Fibroblast of pulmonary artery (primary cell): Measurements from ENCODE around the gene SORCS2.

Experiments
- DNase-seq: peaks from one replicate; pipeline ENCODE4 v3.0.0-alpha.2; 2010; ENCODE audit warnings: low read depth
- H3K4me3 ChIP-seq: replicated peaks from 2 replicates; pipeline ENCODE4 v1.5.1; 2011; ENCODE audit warnings: low read depth, mild to moderate bottlenecking, control low read depth, low read length, moderate library complexity
- TF ChIP-seq, protein P1 (sequence below): IDR thresholded peaks from 2 replicates; pipeline ENCODE4 v1.5.1; 2011; ENCODE audit warnings: mild to moderate bottlenecking, control low read depth, low read length, inconsistent platforms; ENCODE audit errors: missing control alignments

Gene SORCS2

DNA sequence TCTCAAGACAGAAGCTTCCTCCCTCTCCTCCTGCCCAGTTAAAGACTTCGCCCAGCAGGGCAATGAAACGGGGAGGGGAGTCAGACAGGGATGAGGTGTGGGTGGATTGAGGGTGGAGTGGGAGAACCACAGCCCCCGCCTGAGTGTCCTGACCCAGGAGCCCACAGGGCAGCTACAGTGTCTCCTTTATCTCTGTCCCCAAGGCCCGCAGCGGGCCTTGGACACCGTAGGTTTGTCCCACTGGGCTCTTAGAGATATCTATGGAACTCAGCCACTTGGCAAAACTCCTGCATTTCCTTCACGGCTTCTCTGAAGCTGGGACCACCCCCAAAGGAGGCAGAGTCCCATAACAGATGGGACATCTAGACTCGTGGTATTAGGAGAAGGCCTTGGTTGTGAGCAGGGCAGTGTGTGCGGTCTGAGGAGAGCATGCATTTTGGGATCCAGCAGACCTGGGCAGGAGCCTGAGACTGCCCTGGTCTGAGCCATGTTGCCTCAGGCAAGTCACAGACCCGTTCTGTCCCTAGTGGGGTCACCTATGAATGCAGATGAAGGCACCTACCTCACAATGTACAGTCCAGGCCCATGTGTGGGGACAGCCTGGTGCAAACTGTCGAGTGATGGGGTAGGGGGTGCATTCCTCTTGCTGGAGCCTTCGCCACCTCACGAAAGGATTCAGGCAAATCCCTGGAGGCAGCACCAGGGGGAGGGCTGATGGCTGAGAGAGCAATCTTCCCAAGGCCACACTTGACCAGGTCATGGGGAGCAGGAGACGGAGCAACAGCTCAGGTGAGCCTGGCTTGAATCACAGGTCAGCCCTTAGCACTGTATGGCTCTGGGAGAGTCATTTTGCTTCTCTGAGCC is 468.1 kb downstream of the SORCS2 start:
- TF ChIP-seq, protein P1, sequence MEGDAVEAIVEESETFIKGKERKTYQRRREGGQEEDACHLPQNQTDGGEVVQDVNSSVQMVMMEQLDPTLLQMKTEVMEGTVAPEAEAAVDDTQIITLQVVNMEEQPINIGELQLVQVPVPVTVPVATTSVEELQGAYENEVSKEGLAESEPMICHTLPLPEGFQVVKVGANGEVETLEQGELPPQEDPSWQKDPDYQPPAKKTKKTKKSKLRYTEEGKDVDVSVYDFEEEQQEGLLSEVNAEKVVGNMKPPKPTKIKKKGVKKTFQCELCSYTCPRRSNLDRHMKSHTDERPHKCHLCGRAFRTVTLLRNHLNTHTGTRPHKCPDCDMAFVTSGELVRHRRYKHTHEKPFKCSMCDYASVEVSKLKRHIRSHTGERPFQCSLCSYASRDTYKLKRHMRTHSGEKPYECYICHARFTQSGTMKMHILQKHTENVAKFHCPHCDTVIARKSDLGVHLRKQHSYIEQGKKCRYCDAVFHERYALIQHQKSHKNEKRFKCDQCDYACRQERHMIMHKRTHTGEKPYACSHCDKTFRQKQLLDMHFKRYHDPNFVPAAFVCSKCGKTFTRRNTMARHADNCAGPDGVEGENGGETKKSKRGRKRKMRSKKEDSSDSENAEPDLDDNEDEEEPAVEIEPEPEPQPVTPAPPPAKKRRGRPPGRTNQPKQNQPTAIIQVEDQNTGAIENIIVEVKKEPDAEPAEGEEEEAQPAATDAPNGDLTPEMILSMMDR = no peak
- no peak for DNase-seq

DNA sequence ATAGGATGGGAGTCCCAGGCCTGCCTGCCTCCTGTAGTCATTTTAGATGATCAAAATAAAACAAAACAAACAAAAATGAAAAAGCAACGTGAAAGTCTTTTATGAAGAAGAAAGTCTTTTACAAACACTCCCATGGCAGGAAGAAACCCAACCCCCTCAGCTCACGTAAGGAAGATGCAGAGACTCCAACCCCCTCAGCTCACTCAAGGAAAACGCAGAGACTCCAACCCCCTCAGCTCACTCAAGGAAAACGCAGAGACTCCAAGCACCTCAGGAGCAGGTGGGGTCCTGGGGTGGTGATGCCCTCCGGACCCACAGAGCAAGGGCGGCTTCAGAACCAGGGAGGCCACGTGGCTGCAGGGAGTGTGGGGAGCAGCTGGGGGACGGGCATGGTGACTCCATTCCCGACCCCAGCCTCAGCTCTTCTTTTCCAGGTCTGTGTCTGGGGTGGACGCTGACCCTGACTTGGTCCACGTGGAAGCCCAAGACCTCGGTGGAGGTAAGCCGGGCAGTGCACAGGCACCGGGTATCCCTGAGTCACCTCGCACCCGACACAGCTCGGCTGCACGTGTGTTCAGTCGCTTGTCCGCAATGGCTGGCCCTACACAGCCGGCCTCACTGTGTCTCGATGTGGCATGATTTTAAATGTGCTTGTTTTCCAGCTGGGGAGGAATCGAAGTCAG is 468.9 kb downstream of the SORCS2 start:
- TF ChIP-seq, protein P1 = no peak
- H3K4me3 ChIP-seq = no peak overlapping the region
- DNase-seq = no peak

More for the DNA sequence above, 468.1 kb downstream of the SORCS2 start:
- H3K4me3 ChIP-seq = no peak overlapping the region

DNA sequence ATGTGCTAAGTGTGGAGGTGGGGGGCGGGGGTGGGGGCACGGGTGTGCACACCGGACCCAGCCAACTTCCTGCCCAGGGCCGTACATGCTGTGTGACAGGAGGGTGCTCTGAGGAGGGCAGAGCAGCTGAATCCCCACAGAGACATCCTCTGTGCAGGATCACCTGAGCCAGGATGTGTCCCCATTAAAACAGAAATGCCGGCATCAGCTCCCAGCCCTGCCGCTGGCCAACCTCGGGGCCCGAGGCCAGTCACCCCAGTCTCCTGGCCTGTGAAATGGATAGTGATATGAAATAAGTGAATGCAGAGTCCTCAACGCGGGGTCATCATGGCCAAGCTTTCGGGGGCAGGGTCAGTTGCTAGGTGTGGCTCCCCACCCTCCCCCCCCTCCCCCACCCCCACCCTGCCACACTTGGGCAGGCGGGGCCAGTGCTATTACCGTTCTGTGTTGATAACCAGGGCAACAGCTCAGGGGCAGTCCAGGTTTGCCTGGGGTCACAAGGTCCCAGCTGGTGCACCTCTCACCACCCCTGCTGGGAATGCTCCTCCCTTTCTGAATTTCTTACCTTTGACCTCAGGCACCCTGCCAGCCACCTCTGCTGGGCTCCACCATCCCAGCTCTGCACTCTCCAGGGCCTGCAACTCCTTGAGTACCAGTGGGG is 469.6 kb downstream of the SORCS2 start:
- TF ChIP-seq, protein P1 = no peak
- DNase-seq = no peak
- H3K4me3 ChIP-seq = no peak overlapping the region

DNA sequence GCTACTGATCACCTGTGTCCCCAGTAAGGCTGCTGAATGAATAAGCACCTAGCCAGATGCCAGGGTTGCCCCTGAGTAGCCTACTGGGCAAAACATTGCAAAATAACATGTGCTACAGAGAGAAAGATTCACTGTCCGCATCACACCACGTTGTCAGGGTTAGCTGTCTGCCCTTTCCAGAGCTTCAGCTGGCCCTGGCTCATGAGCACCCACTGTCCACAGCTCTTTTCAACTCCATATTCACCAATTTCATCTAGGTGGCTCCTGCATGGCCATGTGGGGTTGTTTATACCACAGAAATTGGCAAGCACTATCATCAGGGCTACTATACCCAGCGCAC is 470.1 kb downstream of the SORCS2 start:
- TF ChIP-seq, protein P1 = no peak
- no peak overlapping the region for H3K4me3 ChIP-seq
- DNase-seq = no peak

DNA sequence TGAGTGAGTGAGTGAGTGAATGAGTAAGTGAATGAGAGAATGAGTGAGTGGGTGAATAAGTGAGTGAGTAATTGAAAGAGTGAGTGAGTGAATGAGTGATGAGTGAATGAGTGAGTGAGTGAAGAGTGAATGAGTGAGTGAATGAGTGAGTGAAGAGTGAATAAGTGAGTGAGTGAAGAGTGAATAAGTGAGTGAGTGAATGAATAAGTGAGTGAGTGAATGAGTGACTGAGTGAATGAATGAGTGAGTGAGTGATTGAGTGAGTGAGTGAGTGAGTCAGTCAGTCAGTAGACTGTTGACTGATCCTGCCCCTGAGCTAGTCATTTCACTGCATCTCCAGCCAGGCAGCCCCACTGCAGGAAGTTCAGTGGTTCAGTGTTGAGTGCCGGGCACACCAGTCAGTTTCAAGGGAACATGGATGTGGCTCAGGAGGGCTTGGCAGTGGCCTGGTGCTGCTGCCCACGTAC is 470.8 kb downstream of the SORCS2 start:
- no peak for DNase-seq
- TF ChIP-seq, protein P1 = no peak
- no peak overlapping the region for H3K4me3 ChIP-seq

DNA sequence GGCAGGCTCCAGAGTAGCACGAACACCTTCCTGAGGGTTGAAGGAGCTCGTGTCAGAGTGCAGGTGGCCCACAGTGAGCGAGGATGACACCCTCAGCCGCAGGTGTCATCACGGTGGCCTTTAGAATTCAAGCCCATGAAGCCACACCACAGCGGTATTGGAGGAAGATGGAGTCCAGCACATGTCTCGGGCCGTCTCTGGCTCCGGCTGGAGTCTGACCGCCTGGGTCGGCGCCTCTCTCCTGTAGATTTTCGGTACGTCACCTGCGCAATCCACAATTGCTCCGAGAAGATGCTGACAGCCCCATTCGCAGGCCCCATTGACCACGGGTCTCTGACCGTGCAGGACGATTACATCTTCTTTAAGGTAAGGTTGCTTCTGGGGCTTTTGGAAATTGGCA is 471.8 kb downstream of the SORCS2 start:
- TF ChIP-seq, protein P1 = no peak
- H3K4me3 ChIP-seq = no peak overlapping the region
- no peak for DNase-seq
